GM23248 (cell line): ENCODE measurements around the gene CCBE1.

Experiments used
- EZH2 ChIP-seq: fragments of 200-600 bp; sonication (generic); IDR thresholded peaks from 2 replicates; pipeline ENCODE4 v1.6.1; 2018; ENCODE audit warnings: antibody characterized with exemption, mild to moderate bottlenecking; ENCODE audit not compliant: insufficient read depth, poor library complexity, severe bottlenecking
- EZH2phosphoT487 ChIP-seq: fragments of 200-600 bp; sonication (generic); IDR thresholded peaks from 2 replicates; pipeline ENCODE4 v1.6.1; 2018; ENCODE audit warnings: antibody characterized with exemption, moderate library complexity, mild to moderate bottlenecking, low read depth; ENCODE audit not compliant: insufficient read depth

DNA sequence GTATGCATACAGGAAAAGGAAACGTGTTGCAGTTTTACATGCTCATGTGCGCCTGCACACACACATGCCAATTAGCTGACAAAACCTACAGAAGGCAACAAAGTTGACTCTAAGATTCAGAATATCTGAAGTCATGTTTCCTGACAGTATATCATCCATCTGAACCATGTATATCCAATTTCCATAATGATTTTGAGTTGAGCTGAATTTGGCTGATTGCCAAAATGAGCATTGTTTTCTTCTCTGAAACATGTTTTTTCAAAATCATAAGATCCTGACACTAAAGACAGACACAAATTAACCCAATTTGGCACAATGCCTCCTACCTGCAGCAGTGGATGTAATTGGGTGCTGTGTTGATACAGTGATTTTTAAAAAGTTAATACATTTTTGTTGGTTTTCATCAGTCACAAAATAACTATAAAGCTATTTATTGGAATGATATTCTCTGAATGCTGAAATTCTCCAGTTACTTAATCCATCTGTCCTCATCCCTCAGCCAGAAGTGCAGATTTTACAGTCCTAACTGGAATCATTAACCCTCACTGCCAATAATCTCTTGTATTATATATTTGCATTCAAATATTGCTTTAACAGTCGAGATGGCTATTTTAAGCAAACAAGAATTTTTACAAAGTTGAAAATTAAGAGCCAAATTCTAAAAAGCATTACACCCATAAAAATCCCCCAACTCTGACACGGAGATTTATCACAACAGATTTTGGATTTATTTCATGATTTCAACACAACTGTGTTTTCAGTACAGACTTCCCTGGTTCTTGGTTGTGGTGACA, 176.5 kb downstream of the CCBE1 start:
- TF ChIP-seq EZH2 (no peak), EZH2phosphoT487 (no peak)
